CD4-positive, alpha-beta T cell treated with Interleukin-12 subunit alpha and Interleukin-12 subunit beta, for 1 hour (primary cell): ENCODE results near the gene TAS2R42.

Source experiments
- DNase-seq: peaks from one replicate; pipeline ENCODE4 v3.0.0-alpha.2; 2020

Gene TAS2R42

DNA sequence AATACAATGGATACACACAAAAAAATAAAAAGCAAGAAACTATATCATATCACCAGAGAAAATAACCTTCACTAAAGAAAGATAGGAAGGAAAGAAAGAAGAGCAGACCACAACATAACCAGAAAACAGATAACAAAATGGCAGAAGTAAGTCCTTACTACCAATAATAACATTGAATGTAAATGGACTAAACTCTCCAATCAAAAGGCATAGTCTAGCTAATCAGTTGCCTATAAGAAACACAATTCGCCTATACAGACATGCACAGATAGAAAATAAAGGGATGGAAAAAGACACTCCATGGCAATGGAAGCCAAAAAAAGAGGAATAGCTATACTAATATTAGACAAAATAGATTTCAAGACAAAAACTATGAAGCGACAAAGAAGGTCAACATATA lies 43.4 kb downstream of the TAS2R42 start:
- DNase-seq = no peak

DNA sequence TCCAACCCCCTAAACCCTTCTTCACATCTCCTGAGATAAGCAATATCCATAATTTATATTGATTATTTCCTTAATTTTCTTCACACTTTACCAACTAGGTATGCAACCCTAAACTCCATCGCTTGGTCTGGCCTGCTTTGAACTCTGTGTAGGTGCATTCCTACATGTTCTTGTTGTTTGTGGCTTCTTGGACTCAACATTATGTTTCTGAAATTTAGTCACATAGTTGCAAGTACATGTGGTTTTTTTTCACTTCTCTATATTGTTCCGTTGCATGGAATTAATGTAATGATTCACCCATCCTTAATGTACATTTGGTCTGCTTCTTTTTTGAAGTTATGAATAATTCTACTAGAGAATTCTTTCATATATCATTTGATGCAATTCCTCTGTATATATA lies 50.7 kb downstream of the TAS2R42 start:
- no peak for DNase-seq
